HepG2 (cell line): ENCODE data around the gene MYO3B. TPM values are rescaled to one million over a fixed set of nuclear protein-coding genes. Genes with fewer than 3 reads are reported as not detected.

Source experiments
- ATAC-seq: fragments of 200-7000 bp; cut with Tn5 transposase; 3 replicates; pipeline ENCODE4 v1.9.1; 2020; ENCODE audit warnings: mild to moderate bottlenecking, moderate library complexity
- BruUV-seq: library from RNA; stranded (reverse); fragments of 400-500 nt; replicated peaks from 2 replicates; lab custom pipeline; 2021; lab: Mats Ljungman, UMichigan
- CTCF ChIA-PET: fragments of 300-600 bp; formaldehyde crosslinking; extraction: SDS; loops from one replicate; lab custom pipeline; 2021; ENCODE audit warnings: low total read pairs, inconsistent platforms, low intra/inter-chr PET ratio; lab: Yijun Ruan, JAX
- POLR2A ChIA-PET: fragments of 350-600 bp; sonication (Branson Sonifier 250); formaldehyde crosslinking; loops from one replicate; lab custom pipeline; 2020; ENCODE audit warnings: antibody characterized with exemption, inconsistent platforms; lab: Yijun Ruan, JAX
- DNase-seq: peaks from one replicate; pipeline ENCODE4 v3.0.0-alpha.2; 2015; ENCODE audit warnings: low spot score
- FAIRE-seq: peaks from 3 replicates; lab custom pipeline; 2011; peaks lifted over from hg19 to GRCh38; lab: Jason Lieb, UNC
- H2AFZ ChIP-seq: one replicate; pipeline ENCODE4 v1.6.1; 2011; ENCODE audit warnings: low read length, inconsistent platforms
- H3K27ac ChIP-seq: fragments of 300-600 bp; 3 replicates; pipeline ENCODE4 v1.8.0; 2011; ENCODE audit warnings: mixed run types, mild to moderate bottlenecking, mixed read lengths, low read length, inconsistent platforms; ENCODE audit not compliant: insufficient read depth; ENCODE audit errors: extremely low read length
- H3K27me3 ChIP-seq, 2 experiments: fragments of 200-600 bp in 1 of 2; 2 replicates in 1 of 2; 3 replicates in 1 of 2; pipeline versions ENCODE4 v1.6.0 to v1.8.0; 2011; ENCODE audit warnings: low read length in 2 of 2, mild to moderate bottlenecking in 2 of 2, moderate library complexity in 2 of 2, inconsistent platforms in 1 of 2; ENCODE audit not compliant: insufficient read depth in 2 of 2, control insufficient read depth in 1 of 2
- H3K36me3 ChIP-seq, 2 experiments: fragments of 200-600 bp in 1 of 2; replicated peaks in 1 of 2; 2 replicates in 1 of 2; 3 replicates in 1 of 2; pipeline versions ENCODE4 v1.5.1 to v1.8.0; 2011; ENCODE audit warnings: low read length in 2 of 2, inconsistent platforms in 1 of 2; ENCODE audit not compliant: insufficient read depth in 2 of 2, control insufficient read depth in 1 of 2
- H3K4me1 ChIP-seq: 2 replicates; pipeline ENCODE4 v1.5.1; 2012; ENCODE audit warnings: low read length, inconsistent platforms; ENCODE audit not compliant: insufficient read depth
- H3K4me2 ChIP-seq: 2 replicates; pipeline ENCODE4 v1.6.0; 2011; ENCODE audit warnings: low read depth, low read length, inconsistent platforms
- H3K4me3 ChIP-seq, 3 experiments: fragments of 200-600 bp in 1 of 3; sonication (generic), shearing (Covaris generic) in 1 of 3; replicated peaks in 1 of 3; 2 replicates each; pipeline ENCODE4 v1.5.1; 2011 to 2016; ENCODE audit warnings: low read length in 3 of 3, inconsistent platforms in 2 of 3, low read depth in 2 of 3, mild to moderate bottlenecking in 2 of 3, control low read depth in 1 of 3, mixed read lengths in 1 of 3; ENCODE audit not compliant: insufficient read depth in 1 of 3
- H3K79me2 ChIP-seq: one replicate; pipeline ENCODE4 v1.6.1; 2011; ENCODE audit warnings: low read length, inconsistent platforms; ENCODE audit not compliant: insufficient read depth
- H3K9ac ChIP-seq: 2 replicates; pipeline ENCODE4 v1.6.0; 2011; ENCODE audit warnings: mild to moderate bottlenecking, low read depth, low read length, inconsistent platforms; ENCODE audit not compliant: insufficient read depth
- H3K9me3 ChIP-seq: 2 replicates; pipeline ENCODE4 v1.5.1; 2012; ENCODE audit warnings: mild to moderate bottlenecking, low read length
- H4K20me1 ChIP-seq: 2 replicates; pipeline ENCODE4 v1.6.0; 2011; ENCODE audit warnings: inconsistent platforms, mild to moderate bottlenecking, low read length, moderate library complexity; ENCODE audit not compliant: insufficient read depth
- BRD4 ChIP-seq: sonication (generic); formaldehyde crosslinking; IDR thresholded peaks from 2 replicates; pipeline ENCODE4 v1.4.0; 2020; ENCODE audit warnings: missing genetic modification reagents
- IKZF4 ChIP-seq: sonication (generic); formaldehyde crosslinking; IDR thresholded peaks from 2 replicates; pipeline ENCODE4 v1.5.1; 2020; ENCODE audit warnings: borderline replicate concordance, mild to moderate bottlenecking, low read depth, missing genetic modification reagents; ENCODE audit errors: not compliant biosample characterization
- KLF13 ChIP-seq: sonication (generic); formaldehyde crosslinking; IDR thresholded peaks from 2 replicates; pipeline ENCODE4 v1.4.0; 2020; ENCODE audit warnings: mild to moderate bottlenecking, missing genetic modification reagents
- NCOA1 ChIP-seq: sonication (generic); formaldehyde crosslinking; IDR thresholded peaks from 2 replicates; pipeline ENCODE4 v1.9.0; 2021; ENCODE audit warnings: missing genetic modification reagents
- NONO ChIP-seq, 2 experiments: fragments of 450-650 bp in 1 of 2; sonication (generic) in 1 of 2; formaldehyde crosslinking in 1 of 2; IDR thresholded peaks in 1 of 2; conservative IDR thresholded peaks in 1 of 2; 2 replicates each; pipeline versions ENCODE4 v1.6.1 to v1.8.0; 2017 to 2022; ENCODE audit warnings: mild to moderate bottlenecking in 1 of 2, missing genetic modification reagents in 1 of 2, moderate library complexity in 1 of 2
- NR2F6 ChIP-seq, 2 experiments: IDR thresholded peaks; 2 replicates each; pipeline ENCODE4 v1.6.1; 2016; ENCODE audit warnings: antibody characterized with exemption in 1 of 2, mild to moderate bottlenecking in 1 of 2
- PTBP1 ChIP-seq: fragments of 200-400 bp; formaldehyde crosslinking; IDR thresholded peaks from 2 replicates; pipeline ENCODE4 v1.6.1; 2018; ENCODE audit warnings: low read length, low read depth; ENCODE audit not compliant: poor library complexity, severe bottlenecking
- SP4 ChIP-seq: sonication (generic); formaldehyde crosslinking; IDR thresholded peaks from 2 replicates; pipeline ENCODE4 v1.8.1; 2023; ENCODE audit warnings: mild to moderate bottlenecking, missing genetic modification reagents
- ZBTB3 ChIP-seq: sonication (generic); formaldehyde crosslinking; IDR thresholded peaks from 2 replicates; pipeline ENCODE4 v1.4.0; 2020; ENCODE audit warnings: low read depth, mild to moderate bottlenecking, moderate library complexity, missing genetic modification reagents, borderline replicate concordance
- ZFP36 ChIP-seq: fragments of 150-350 bp; IDR thresholded peaks from 2 replicates; pipeline ENCODE4 v1.6.1; 2018; ENCODE audit warnings: borderline replicate concordance, low read length, low read depth; ENCODE audit not compliant: partially characterized antibody
- ZFP41 ChIP-seq: sonication (generic); formaldehyde crosslinking; IDR thresholded peaks from 2 replicates; pipeline ENCODE4 v1.4.0; 2020; ENCODE audit warnings: mild to moderate bottlenecking, missing genetic modification reagents, borderline replicate concordance
- ZMYM4 ChIP-seq: sonication (generic); formaldehyde crosslinking; IDR thresholded peaks from 2 replicates; pipeline ENCODE4 v1.8.1; 2023; ENCODE audit warnings: mild to moderate bottlenecking, missing genetic modification reagents
- ZNF441 ChIP-seq: sonication (generic); formaldehyde crosslinking; IDR thresholded peaks from 2 replicates; pipeline ENCODE4 v1.7.0; 2021; ENCODE audit warnings: missing genetic modification reagents, borderline replicate concordance
- ZNF530 ChIP-seq: sonication (generic); formaldehyde crosslinking; IDR thresholded peaks from 2 replicates; pipeline ENCODE4 v1.5.0; 2020; ENCODE audit warnings: low read depth, mild to moderate bottlenecking, missing genetic modification reagents
- ZNF790 ChIP-seq: sonication (generic); formaldehyde crosslinking; IDR thresholded peaks from 2 replicates; pipeline ENCODE4 v1.8.0; 2022; ENCODE audit warnings: missing genetic modification reagents, mild to moderate bottlenecking, borderline replicate concordance
- ZNF850 ChIP-seq: sonication (generic); formaldehyde crosslinking; conservative IDR thresholded peaks from 2 replicates; pipeline ENCODE4 v1.9.0; 2021; ENCODE audit warnings: mild to moderate bottlenecking, missing genetic modification reagents
- WGBS: methylation state at CpG from one replicate; pipeline ENCODE4 v1.1.6; 2017; ENCODE audit warnings: low lambda C conversion rate; 5-methylcytosine and 5-hydroxymethylcytosine counted together
- in situ Hi-C: cut with HindIII; loops from 2 replicates; pipeline ENCODE4 v1.10.0; 2017; ENCODE audit warnings: low pct_unique_long_range_greater_than_20kb; ENCODE audit not compliant: extremely low pct_ligation_motif_present
- intact Hi-C: fragments of 100-400 bp; cut with micrococcal nuclease; formaldehyde crosslinking; loops from one replicate; pipeline ENCODE4 v1.10.0; 2022; ENCODE audit not compliant: unreplicated experiment
- polyA plus RNA-seq, 8 experiments: library from polyadenylated mRNA; depleted of rRNA in 3 of 8; stranded (reverse) in 7 of 8; unstranded in 1 of 8; fragments of >200 nt; fragmentation: Illumina TruSeq in 4 of 8; extraction: Trizol in 4 of 8; gene quantifications; 2 replicates each; pipeline versions ENCODE4 v1.2.1 to v1.2.3, GENCODE V29; 2011 to 2016; ENCODE audit warnings: low read depth in 4 of 8, missing spikeins in 1 of 8, mixed read lengths in 1 of 8; ENCODE audit not compliant: insufficient read depth in 1 of 8
- total RNA-seq, 5 experiments: library from RNA; depleted of rRNA; stranded (reverse); fragments of >200 nt; fragmentation: Illumina TruSeq; extraction: Trizol; gene quantifications; 2 replicates each; pipeline ENCODE4 v1.2.3, GENCODE V29; 2016; ENCODE audit warnings: low read depth in 1 of 5
- TF ChIP-seq, protein P1 (sequence below): sonication (generic); formaldehyde crosslinking; IDR thresholded peaks from 2 replicates; pipeline ENCODE4 v1.5.1; 2020; ENCODE audit warnings: missing genetic modification reagents, mild to moderate bottlenecking, borderline replicate concordance
- TF ChIP-seq, protein P2 (sequence below): fragments of 450-650 bp; IDR thresholded peaks from 2 replicates; pipeline ENCODE4 v1.6.1; 2017; ENCODE audit warnings: mild to moderate bottlenecking

MYO3B gene
- total and polyA plus RNA-seq, 2 of the 13 experiments (the other 11 are each of a cell fraction or from before 2014, with no cell fraction given), result 0.01 TPM; not detected in 1

- Histone ChIP-seq H3K79me2 (no peaks in the 10 kb centered on the region), H2AFZ (no peak overlapping the region), H3K27ac (no peak overlapping the region), H3K4me1 (peaks cover 3% of the 10 kb centered on the region; the same call in 1 of the 2 replicates), H3K36me3 (no peaks in the 10 kb centered on the region), H4K20me1 (no peaks in the 10 kb centered on the region), H3K4me2 (no peak overlapping the region), H3K9ac (no peak overlapping the region), H3K4me3 (no peak overlapping the region), H3K27me3 (no peaks in the 10 kb centered on the region), H3K9me3 (no peaks in the 10 kb centered on the region)
- POLR2A ChIA-PET, result no interaction called here
- WGBS, result 91% methylated on average over 5 of the region's 5 CpGs
- ATAC-seq (no peak), DNase-seq (no peak), FAIRE-seq (no peak)
- in situ Hi-C loops, result no loop called here
- TF ChIP-seq IKZF4 (CRISPR knock-in tag) (no peak), ZFP41 (CRISPR knock-in tag) (no peak), BRD4 (CRISPR knock-in tag) (no peak), PTBP1 (no peak), ZNF530 (CRISPR knock-in tag) (no peak), ZFP36 (no peak), NCOA1 (CRISPR knock-in tag) (no peak), SP4 (no peak), NONO (IDR thresholded peaks at IDR 0.05) (no peak), NONO (CRISPR knock-in tag; conservative IDR thresholded peaks at IDR 0.05) (no peak), ZBTB3 (CRISPR knock-in tag) (no peak), ZNF850 (CRISPR knock-in tag) (no peak), ZNF790 (CRISPR knock-in tag) (no peak), NR2F6 (IDR thresholded peaks at IDR 0.05) (no peak), NR2F6 (CRISPR knock-in tag; IDR thresholded peaks at IDR 0.05) (no peak), KLF13 (no peak), ZMYM4 (CRISPR knock-in tag) (no peak), ZNF441 (CRISPR knock-in tag) (no peak)
- TF ChIP-seq, protein P1, sequence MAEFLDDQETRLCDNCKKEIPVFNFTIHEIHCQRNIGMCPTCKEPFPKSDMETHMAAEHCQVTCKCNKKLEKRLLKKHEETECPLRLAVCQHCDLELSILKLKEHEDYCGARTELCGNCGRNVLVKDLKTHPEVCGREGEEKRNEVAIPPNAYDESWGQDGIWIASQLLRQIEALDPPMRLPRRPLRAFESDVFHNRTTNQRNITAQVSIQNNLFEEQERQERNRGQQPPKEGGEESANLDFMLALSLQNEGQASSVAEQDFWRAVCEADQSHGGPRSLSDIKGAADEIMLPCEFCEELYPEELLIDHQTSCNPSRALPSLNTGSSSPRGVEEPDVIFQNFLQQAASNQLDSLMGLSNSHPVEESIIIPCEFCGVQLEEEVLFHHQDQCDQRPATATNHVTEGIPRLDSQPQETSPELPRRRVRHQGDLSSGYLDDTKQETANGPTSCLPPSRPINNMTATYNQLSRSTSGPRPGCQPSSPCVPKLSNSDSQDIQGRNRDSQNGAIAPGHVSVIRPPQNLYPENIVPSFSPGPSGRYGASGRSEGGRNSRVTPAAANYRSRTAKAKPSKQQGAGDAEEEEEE (CRISPR knock-in tag), result no peak
- TF ChIP-seq, protein P2, sequence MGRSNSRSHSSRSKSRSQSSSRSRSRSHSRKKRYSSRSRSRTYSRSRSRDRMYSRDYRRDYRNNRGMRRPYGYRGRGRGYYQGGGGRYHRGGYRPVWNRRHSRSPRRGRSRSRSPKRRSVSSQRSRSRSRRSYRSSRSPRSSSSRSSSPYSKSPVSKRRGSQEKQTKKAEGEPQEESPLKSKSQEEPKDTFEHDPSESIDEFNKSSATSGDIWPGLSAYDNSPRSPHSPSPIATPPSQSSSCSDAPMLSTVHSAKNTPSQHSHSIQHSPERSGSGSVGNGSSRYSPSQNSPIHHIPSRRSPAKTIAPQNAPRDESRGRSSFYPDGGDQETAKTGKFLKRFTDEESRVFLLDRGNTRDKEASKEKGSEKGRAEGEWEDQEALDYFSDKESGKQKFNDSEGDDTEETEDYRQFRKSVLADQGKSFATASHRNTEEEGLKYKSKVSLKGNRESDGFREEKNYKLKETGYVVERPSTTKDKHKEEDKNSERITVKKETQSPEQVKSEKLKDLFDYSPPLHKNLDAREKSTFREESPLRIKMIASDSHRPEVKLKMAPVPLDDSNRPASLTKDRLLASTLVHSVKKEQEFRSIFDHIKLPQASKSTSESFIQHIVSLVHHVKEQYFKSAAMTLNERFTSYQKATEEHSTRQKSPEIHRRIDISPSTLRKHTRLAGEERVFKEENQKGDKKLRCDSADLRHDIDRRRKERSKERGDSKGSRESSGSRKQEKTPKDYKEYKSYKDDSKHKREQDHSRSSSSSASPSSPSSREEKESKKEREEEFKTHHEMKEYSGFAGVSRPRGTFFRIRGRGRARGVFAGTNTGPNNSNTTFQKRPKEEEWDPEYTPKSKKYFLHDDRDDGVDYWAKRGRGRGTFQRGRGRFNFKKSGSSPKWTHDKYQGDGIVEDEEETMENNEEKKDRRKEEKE, result no peak
- intact Hi-C loops, result no loop called here
- CTCF ChIA-PET, result no interaction called here
- BruUV-seq, result no TSS peak
Measured at GRCh38 chr2:170689481-170689880, 511.5 kb downstream of the MYO3B start.
